ENCODE data around the gene ECM2.

The ECM2 gene

DNA sequence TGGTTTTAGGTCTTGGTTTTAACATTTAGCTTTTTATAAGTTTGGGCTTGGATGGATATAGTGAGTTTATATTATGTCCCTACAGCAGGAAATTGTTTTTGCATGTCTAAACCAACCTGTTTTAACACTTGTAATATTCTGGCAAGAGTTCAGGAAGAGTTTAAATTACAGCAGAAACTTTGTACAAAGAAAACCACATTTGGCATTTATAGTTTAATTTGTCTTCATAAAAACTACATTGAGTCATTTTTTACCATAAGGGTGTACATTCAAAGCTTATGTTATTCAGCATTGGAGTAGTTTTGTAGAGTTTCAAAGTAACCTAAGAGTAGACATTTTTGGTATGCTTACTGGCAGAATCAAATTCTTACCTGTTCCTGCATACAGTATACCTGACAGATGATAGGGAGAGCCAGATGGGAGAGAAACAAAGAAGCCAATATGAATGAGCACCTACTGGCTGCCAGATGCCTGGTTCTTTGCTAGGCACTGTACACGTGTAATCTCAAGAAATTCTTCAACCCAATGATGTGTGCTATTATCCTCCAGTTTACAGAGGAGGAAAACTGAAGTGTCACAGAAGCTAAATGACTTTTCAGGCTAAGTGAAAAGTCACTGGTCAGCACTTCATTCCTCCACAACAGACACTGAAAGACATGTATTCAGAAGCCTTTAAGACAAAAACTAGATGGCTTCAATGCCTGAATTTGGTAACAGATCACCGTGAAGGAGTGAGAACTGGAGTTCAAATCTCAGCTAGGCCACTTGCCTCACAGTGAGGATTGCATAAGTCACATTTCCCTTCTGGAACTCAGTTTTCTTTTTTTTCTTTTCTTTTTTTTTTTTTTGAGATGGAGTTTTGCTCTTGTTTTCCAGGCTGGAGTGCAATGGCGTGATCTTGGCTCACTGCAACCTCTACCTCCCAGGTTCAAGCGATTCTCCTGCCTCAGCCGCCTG, 25.9 kb upstream of the ECM2 start:
- TF ChIP-seq, protein P1, sequence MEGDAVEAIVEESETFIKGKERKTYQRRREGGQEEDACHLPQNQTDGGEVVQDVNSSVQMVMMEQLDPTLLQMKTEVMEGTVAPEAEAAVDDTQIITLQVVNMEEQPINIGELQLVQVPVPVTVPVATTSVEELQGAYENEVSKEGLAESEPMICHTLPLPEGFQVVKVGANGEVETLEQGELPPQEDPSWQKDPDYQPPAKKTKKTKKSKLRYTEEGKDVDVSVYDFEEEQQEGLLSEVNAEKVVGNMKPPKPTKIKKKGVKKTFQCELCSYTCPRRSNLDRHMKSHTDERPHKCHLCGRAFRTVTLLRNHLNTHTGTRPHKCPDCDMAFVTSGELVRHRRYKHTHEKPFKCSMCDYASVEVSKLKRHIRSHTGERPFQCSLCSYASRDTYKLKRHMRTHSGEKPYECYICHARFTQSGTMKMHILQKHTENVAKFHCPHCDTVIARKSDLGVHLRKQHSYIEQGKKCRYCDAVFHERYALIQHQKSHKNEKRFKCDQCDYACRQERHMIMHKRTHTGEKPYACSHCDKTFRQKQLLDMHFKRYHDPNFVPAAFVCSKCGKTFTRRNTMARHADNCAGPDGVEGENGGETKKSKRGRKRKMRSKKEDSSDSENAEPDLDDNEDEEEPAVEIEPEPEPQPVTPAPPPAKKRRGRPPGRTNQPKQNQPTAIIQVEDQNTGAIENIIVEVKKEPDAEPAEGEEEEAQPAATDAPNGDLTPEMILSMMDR (conservative IDR thresholded peaks at IDR 0.05), result no peak
- no peak for TF ChIP-seq ZFX (IDR thresholded peaks at IDR 0.05)
- no peak overlapping the region for H3K27ac ChIP-seq

DNA sequence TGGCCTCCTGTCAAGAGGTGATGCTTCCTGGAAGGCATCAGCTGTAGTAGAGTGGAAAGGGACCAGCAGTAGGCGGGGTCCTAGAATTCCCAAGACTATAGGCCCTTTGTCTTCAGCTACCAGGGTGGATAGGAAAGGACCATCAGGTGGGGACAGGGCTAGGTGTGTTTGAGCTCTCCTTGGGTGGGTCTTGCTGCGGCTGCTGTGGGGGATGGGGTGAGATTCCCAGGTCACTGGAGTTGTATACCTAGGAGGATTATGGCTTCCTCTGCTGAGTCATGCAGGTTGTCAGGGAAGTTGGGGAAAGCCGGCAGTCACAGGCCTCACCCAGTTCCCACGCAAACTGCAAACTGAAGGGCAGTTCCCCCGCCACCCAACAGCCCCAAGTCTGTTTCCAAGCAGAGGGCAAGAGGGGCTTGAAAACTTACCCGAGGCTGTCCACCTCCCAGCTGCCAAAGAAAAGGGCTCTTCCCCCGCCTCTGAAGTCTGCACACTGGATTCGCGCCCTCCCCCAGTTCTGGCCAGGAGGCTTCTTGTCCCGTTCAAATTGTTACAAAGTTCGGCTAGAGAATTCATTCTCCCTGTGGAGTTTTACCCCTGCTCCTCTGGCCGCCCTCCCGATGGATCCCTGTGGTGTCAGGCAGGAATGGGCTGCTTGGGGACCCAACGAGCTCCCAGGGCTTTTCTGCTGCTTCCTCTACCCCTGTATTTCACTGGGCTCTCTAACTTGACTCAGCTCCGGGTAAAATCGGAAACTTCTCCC, 23.0 kb upstream of the ECM2 start:
- H3K27ac ChIP-seq, result no peak overlapping the region
- no peak for TF ChIP-seq ZFX (IDR thresholded peaks at IDR 0.05)
- TF ChIP-seq, protein P1 (conservative IDR thresholded peaks at IDR 0.05), result no peak

DNA sequence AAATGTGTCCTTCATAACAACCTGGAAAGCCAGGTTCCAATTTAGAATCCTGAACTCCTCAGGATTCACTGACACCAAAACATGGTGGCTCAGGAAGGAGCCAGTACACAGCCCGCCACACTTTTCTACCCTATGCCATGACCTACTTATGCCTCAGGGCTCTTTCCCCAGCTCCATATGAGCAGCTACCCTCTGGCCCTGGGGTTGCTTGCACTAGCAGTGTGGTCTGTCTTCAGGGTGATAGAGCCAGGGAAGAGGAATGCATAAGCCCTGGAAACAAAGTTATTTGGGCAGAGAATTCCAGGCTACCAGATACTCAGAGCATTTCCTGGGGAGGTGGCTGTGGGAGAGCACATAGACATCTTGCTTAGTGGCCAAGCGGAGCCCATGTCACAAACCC, 15.0 kb upstream of the ECM2 start:
- no peak overlapping the region for H3K27ac ChIP-seq
- TF ChIP-seq, protein P1 (conservative IDR thresholded peaks at IDR 0.05), result no peak
- TF ChIP-seq ZFX (IDR thresholded peaks at IDR 0.05), result no peak

DNA sequence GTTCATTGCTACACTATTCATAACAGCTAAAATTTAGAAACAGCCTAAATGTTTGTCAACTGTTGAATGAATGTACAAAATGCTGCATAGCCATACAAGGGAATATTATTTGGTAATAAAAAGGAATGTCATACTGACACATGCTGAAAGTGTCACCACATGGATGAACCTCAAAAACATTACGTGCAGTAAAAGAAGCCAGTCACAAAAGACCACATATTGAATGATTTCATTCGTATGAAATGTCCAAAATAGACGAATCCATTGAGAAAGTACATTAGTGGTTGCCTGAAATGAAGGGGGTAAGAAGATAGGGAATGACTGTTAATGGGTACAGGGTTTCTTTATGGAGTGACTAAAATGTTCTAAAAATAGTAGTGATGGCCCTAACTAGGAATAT, 11.6 kb upstream of the ECM2 start:
- TF ChIP-seq, protein P1 (conservative IDR thresholded peaks at IDR 0.05), result no peak
- no peak for TF ChIP-seq ZFX (IDR thresholded peaks at IDR 0.05)
- H3K27ac ChIP-seq, result no peak overlapping the region

DNA sequence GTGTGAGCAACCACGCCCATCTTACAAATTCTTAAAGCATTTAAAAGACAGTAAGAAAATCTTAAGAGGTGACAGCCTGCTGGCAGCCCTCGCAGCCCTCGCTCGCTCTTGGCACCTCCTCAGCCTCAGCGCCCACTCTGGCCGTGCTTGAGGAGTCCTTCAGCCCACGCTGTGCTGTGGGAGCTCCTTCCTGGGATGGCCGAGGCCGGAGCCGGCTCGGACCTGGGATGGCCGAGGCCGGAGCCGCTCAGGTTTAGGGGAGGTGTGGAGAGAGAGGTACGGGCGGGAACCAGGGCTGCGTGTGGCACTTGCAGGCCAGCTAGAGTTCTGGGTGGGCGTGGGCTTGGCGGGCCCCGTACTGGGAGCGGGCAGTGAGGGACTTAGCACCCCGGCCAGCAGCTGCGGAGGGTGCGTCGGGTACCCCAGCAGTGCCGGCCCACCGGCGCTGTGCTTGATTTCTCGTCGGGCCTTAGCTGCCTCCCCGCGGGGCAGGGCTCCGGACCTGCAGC, 9.3 kb upstream of the ECM2 start:
- H3K27ac ChIP-seq, result no peak overlapping the region
- TF ChIP-seq, protein P1 (conservative IDR thresholded peaks at IDR 0.05), result no peak
- no peak for TF ChIP-seq ZFX (IDR thresholded peaks at IDR 0.05)

DNA sequence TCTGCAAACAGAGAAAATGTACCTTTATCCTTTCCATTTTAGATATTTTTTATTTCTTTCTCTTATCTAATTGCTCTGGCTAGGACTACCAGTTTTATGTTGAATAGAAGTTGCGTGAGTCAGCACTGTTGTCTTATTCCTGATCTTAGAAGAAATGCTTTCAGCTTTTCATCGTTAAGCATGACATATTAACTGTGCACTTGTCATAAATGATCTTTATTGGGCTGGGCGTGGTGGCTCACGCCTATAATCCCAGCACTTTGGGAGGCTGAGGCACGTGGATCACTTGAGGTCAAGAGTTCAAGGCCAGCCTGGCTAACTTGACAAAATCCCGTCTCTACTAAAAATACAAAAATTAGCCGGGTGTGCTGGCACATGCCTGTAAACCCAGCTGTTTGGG, 8.2 kb upstream of the ECM2 start:
- no peak overlapping the region for H3K27ac ChIP-seq
- no peak for TF ChIP-seq ZFX (IDR thresholded peaks at IDR 0.05)
- TF ChIP-seq, protein P1 (conservative IDR thresholded peaks at IDR 0.05), result no peak

DNA sequence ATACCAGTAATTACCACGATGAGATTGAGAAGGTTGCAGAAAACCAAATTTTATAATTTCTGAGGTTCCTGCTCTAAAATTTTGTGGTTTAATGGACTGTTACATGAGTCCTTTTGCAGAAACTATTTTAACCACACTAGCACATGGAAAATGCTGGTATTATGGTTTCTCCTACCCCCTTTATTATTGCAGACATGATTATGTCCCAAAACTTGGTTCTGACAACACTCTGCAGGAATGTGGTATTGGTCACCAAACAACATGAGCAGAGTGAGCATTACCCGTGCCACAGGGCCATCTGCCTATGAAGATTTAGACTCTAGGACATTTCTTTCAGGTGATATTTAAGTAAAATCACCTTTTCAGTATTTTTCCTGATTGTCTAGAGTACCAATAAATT, 2.8 kb upstream of the ECM2 start:
- H3K27ac ChIP-seq, result no peak overlapping the region
- TF ChIP-seq, protein P1 (conservative IDR thresholded peaks at IDR 0.05), result no peak
- TF ChIP-seq ZFX (IDR thresholded peaks at IDR 0.05), result no peak
